WTC11 (cell line): ENCODE data around the gene NEURL3. TPM values are rescaled to one million over a fixed set of nuclear protein-coding genes. Genes with fewer than 3 reads are reported as not detected.
A peak's percentile ranks its signal among the peaks of the same experiment; 100 is the strongest.

Experiments
- ARID4B ChIP-seq: sonication (generic); formaldehyde crosslinking; IDR thresholded peaks from 2 replicates; pipeline ENCODE4 v1.8.0; 2023; ENCODE audit warnings: missing genetic modification reagents, mild to moderate bottlenecking, borderline replicate concordance
- CTCF ChIP-seq: fragments of 200-600 bp; IDR thresholded peaks from 2 replicates; pipeline ENCODE4 v1.8.0; 2022; ENCODE audit warnings: antibody characterized with exemption
- E2F5 ChIP-seq: sonication (generic); formaldehyde crosslinking; IDR thresholded peaks from 2 replicates; pipeline ENCODE4 v1.8.1; 2022; ENCODE audit warnings: mild to moderate bottlenecking, moderate library complexity, missing genetic modification reagents
- EMX1 ChIP-seq: fragments of 250-450 bp; sonication (Bioruptor Pico); IDR thresholded peaks from 2 replicates; pipeline ENCODE4 v1.8.0; 2021; ENCODE audit warnings: mild to moderate bottlenecking
- FOXK1 ChIP-seq: sonication (generic); formaldehyde crosslinking; IDR thresholded peaks from 2 replicates; pipeline ENCODE4 v1.8.0; 2022; ENCODE audit warnings: mild to moderate bottlenecking, moderate library complexity, missing genetic modification reagents
- FOXP1 ChIP-seq: sonication (generic); formaldehyde crosslinking; IDR thresholded peaks from 2 replicates; pipeline ENCODE4 v1.8.0; 2022; ENCODE audit warnings: missing genetic modification reagents, mild to moderate bottlenecking, moderate library complexity, borderline replicate concordance
- GABPB1 ChIP-seq: sonication (generic); formaldehyde crosslinking; IDR thresholded peaks from 2 replicates; pipeline ENCODE4 v1.8.1; 2023; ENCODE audit warnings: mild to moderate bottlenecking, missing genetic modification reagents
- GTF2I ChIP-seq: fragments of 250-450 bp; sonication (Bioruptor Pico); conservative IDR thresholded peaks from 2 replicates; pipeline ENCODE4 v1.4.0; 2021; ENCODE audit warnings: mild to moderate bottlenecking
- HMGXB4 ChIP-seq: sonication (generic); formaldehyde crosslinking; IDR thresholded peaks from 2 replicates; pipeline ENCODE4 v1.8.1; 2023; ENCODE audit warnings: mild to moderate bottlenecking, moderate library complexity, missing genetic modification reagents
- JUN ChIP-seq: sonication (generic); formaldehyde crosslinking; IDR thresholded peaks from 2 replicates; pipeline ENCODE4 v1.8.0; 2023; ENCODE audit warnings: mild to moderate bottlenecking, missing genetic modification reagents
- MXD4 ChIP-seq: fragments of 250-450 bp; sonication (Bioruptor Pico); IDR thresholded peaks from 2 replicates; pipeline ENCODE4 v1.8.0; 2021; ENCODE audit warnings: mild to moderate bottlenecking, moderate library complexity, borderline replicate concordance
- NR3C1 ChIP-seq: sonication (generic); formaldehyde crosslinking; conservative IDR thresholded peaks from 2 replicates; pipeline ENCODE4 v1.8.1; 2023; ENCODE audit warnings: low read depth, mild to moderate bottlenecking, missing genetic modification reagents
- PREB ChIP-seq: sonication (generic); formaldehyde crosslinking; IDR thresholded peaks from 2 replicates; pipeline ENCODE4 v1.8.1; 2022; ENCODE audit warnings: mild to moderate bottlenecking, missing genetic modification reagents, moderate library complexity, borderline replicate concordance
- PRRX2 ChIP-seq: fragments of 250-450 bp; sonication (Bioruptor Pico); IDR thresholded peaks from 2 replicates; pipeline ENCODE4 v1.8.0; 2021; ENCODE audit warnings: mild to moderate bottlenecking
- RORB ChIP-seq: fragments of 250-450 bp; sonication (Bioruptor Pico); IDR thresholded peaks from 2 replicates; pipeline ENCODE4 v1.9.0; 2021; ENCODE audit warnings: mild to moderate bottlenecking
- SOX15 ChIP-seq: fragments of 250-450 bp; sonication (Bioruptor Pico); IDR thresholded peaks from 2 replicates; pipeline ENCODE4 v1.9.0; 2021; ENCODE audit warnings: mild to moderate bottlenecking
- USF2 ChIP-seq: sonication (generic); formaldehyde crosslinking; IDR thresholded peaks from 2 replicates; pipeline ENCODE4 v1.8.1; 2023; ENCODE audit warnings: mild to moderate bottlenecking, missing genetic modification reagents, moderate library complexity
- ZBTB21 ChIP-seq: sonication (generic); formaldehyde crosslinking; IDR thresholded peaks from 2 replicates; pipeline ENCODE4 v1.8.1; 2023; ENCODE audit warnings: mild to moderate bottlenecking, missing genetic modification reagents, borderline replicate concordance
- ZNF232 ChIP-seq: sonication (generic); formaldehyde crosslinking; IDR thresholded peaks from 2 replicates; pipeline ENCODE4 v1.8.0; 2022; ENCODE audit warnings: mild to moderate bottlenecking, missing genetic modification reagents
- ZNF281 ChIP-seq: sonication (generic); formaldehyde crosslinking; IDR thresholded peaks from 2 replicates; pipeline ENCODE4 v1.8.0; 2023; ENCODE audit warnings: mild to moderate bottlenecking, missing genetic modification reagents
- ZNF423 ChIP-seq: fragments of 250-450 bp; sonication (Bioruptor Pico); IDR thresholded peaks from 2 replicates; pipeline ENCODE4 v2.1.2; 2022; ENCODE audit warnings: mild to moderate bottlenecking, moderate library complexity
- ZNF512 ChIP-seq: sonication (generic); formaldehyde crosslinking; IDR thresholded peaks from 2 replicates; pipeline ENCODE4 v1.8.1; 2022; ENCODE audit warnings: missing genetic modification reagents, borderline replicate concordance
- ZNF671 ChIP-seq: fragments of 250-450 bp; sonication (Bioruptor Pico); IDR thresholded peaks from 2 replicates; pipeline ENCODE4 v1.8.0; 2021; ENCODE audit warnings: mild to moderate bottlenecking
- total RNA-seq: library from RNA; stranded (reverse); gene quantifications from 3 replicates; pipeline ENCODE4 v1.2.3, GENCODE V29; 2021

Gene NEURL3
- total RNA-seq, 1 experiment from 2014 or later, result not detected

- no peak for TF ChIP-seq ZNF281 (CRISPR knock-in tag)
- TF ChIP-seq HMGXB4 (CRISPR knock-in tag), result peak; percentile 88
- no peak for TF ChIP-seq ZBTB21 (CRISPR knock-in tag)
- peak; percentile 51; the same call in 1 of the 2 replicates for TF ChIP-seq FOXP1 (CRISPR knock-in tag)
- TF ChIP-seq ZNF512, result no peak
- peak; percentile 62; the same call in 1 of the 2 replicates for TF ChIP-seq ARID4B (CRISPR knock-in tag)
- no peak for TF ChIP-seq RORB (CRISPR knock-in tag)
- TF ChIP-seq FOXK1, result 0 out of 2 replicates have a peak, but pooled peaks have one; percentile 51
- TF ChIP-seq CTCF, result peak; percentile 95
- TF ChIP-seq EMX1 (CRISPR knock-in tag), result 0 out of 2 replicates have a peak, but pooled peaks have one; percentile 60
- peak; percentile 61; the same call in 1 of the 2 replicates for TF ChIP-seq ZNF232 (CRISPR knock-in tag)
- TF ChIP-seq GABPB1, result peak; percentile 82; the same call in 1 of the 2 replicates
- no peak for TF ChIP-seq MXD4 (CRISPR knock-in tag)
- TF ChIP-seq PRRX2 (CRISPR knock-in tag), result peak; percentile 57; the same call in 1 of the 2 replicates
- peak; percentile 72 for TF ChIP-seq USF2 (CRISPR knock-in tag)
- no peak for TF ChIP-seq ZNF671 (CRISPR knock-in tag)
- TF ChIP-seq NR3C1 (CRISPR knock-in tag), result no peak
- peak; percentile 40; the same call in 1 of the 2 replicates for TF ChIP-seq ZNF423 (CRISPR knock-in tag)
- TF ChIP-seq JUN, result no peak
- peak; percentile 80; the same call in 1 of the 2 replicates for TF ChIP-seq E2F5 (CRISPR knock-in tag)
- TF ChIP-seq PREB, result no peak
- no peak for TF ChIP-seq SOX15 (CRISPR knock-in tag)
- TF ChIP-seq GTF2I (CRISPR knock-in tag), result no peak
Measured at GRCh38 chr2:96549967-96550786, 45.0 kb upstream of the NEURL3 start (continued).
